Gastrocnemius medialis (tissue), 4 donors: ENCODE measurements around the gene ASAP2. TPM values are rescaled to one million over a fixed set of nuclear protein-coding genes. Genes with fewer than 3 reads are reported as not detected.
A peak's percentile ranks its signal among the peaks of the same experiment; 100 is the strongest.
"Not testable (repeated sequence)": the region's sequence is repeated elsewhere in the genome, so short reads cannot be mapped to it uniquely, and the experiment has no call there.

Experiments used
- ATAC-seq, 2 donors: fragments of 150-250 bp; one replicate each; pipeline ENCODE4 v1.9.1; 2016
- DNase-seq, 2 donors: peaks; one replicate each; pipeline ENCODE4 v3.0.0-alpha.2; 2019
- H3K27ac ChIP-seq, 4 donors: fragments of 200-600 bp; sonication (generic); 1 replicate in 1 of 4; 2 replicates in 3 of 4; pipeline ENCODE4 v1.5.1; 2016 to 2018; ENCODE audit warnings: mild to moderate bottlenecking in 2 of 4, moderate library complexity in 1 of 4
- H3K27me3 ChIP-seq, 3 donors: fragments of 200-600 bp; sonication (generic) in 2 of 3; 1 replicate in 1 of 3; 2 replicates in 2 of 3; pipeline versions ENCODE4 v1.5.1 to v1.6.0; 2016 to 2019; ENCODE audit warnings: mild to moderate bottlenecking in 1 of 3, moderate library complexity in 1 of 3
- H3K36me3 ChIP-seq, 2 donors: fragments of 200-600 bp; sonication (generic) in 1 of 2; one replicate each; pipeline ENCODE4 v1.5.1; 2017 to 2018
- H3K4me1 ChIP-seq, 2 donors: fragments of 200-600 bp; sonication (generic) in 1 of 2; one replicate each; pipeline ENCODE4 v1.5.1; 2016 to 2017; ENCODE audit warnings: mild to moderate bottlenecking in 2 of 2
- H3K4me3 ChIP-seq, 4 donors: fragments of 200-600 bp; sonication (generic) in 3 of 4; 1 replicate in 1 of 4; 2 replicates in 3 of 4; pipeline ENCODE4 v1.5.1; 2016 to 2019; ENCODE audit warnings: mild to moderate bottlenecking in 2 of 4
- H3K9me3 ChIP-seq, 3 donors: fragments of 200-600 bp; sonication (generic) in 2 of 3; 1 replicate in 1 of 3; 2 replicates in 2 of 3; pipeline ENCODE4 v1.5.1; 2016 to 2019
- POLR2A ChIP-seq, 2 donors: fragments of 450-650 bp; IDR thresholded peaks; one replicate each; pipeline ENCODE4 v1.6.1; 2017; ENCODE audit warnings: antibody characterized with exemption in 2 of 2, mild to moderate bottlenecking in 2 of 2, moderate library complexity in 2 of 2
- in situ Hi-C, 4 donors: fragments of 200-750 bp; cut with MboI; loops; one replicate each; pipeline versions ENCODE4 v1.15.0 to v1.8.0; 2017; ENCODE audit warnings: low sequenced_read_pairs in 4 of 4
- intact Hi-C: fragments of 100-400 bp; cut with DNase I; formaldehyde crosslinking; loops from one replicate; pipeline ENCODE4 v1.15.1; 2023; ENCODE audit warnings: low total_unique reads
- total RNA-seq, 4 donors: library from RNA; depleted of rRNA; stranded (reverse); fragments of >200 nt; gene quantifications; one replicate each; pipeline versions ENCODE4 v1.1.0 to v1.2.3, GENCODE V29; 2016
- TF ChIP-seq, protein P1 (sequence below), 5 experiments: fragments of 450-650 bp in 3 of 5; fragments of 200-600 bp in 2 of 5; sonication (generic) in 2 of 5; IDR thresholded peaks in 4 of 5; conservative IDR thresholded peaks in 1 of 5; 1 replicate in 4 of 5; 2 replicates in 1 of 5; pipeline ENCODE4 v1.5.1; 2016 to 2019; ENCODE audit warnings: antibody characterized with exemption in 5 of 5, mild to moderate bottlenecking in 3 of 5, moderate library complexity in 3 of 5

ASAP2 gene
- total RNA-seq, 4 donors from 2014 or later, result 1.9 to 4.0 (median 3.4) TPM

DNA sequence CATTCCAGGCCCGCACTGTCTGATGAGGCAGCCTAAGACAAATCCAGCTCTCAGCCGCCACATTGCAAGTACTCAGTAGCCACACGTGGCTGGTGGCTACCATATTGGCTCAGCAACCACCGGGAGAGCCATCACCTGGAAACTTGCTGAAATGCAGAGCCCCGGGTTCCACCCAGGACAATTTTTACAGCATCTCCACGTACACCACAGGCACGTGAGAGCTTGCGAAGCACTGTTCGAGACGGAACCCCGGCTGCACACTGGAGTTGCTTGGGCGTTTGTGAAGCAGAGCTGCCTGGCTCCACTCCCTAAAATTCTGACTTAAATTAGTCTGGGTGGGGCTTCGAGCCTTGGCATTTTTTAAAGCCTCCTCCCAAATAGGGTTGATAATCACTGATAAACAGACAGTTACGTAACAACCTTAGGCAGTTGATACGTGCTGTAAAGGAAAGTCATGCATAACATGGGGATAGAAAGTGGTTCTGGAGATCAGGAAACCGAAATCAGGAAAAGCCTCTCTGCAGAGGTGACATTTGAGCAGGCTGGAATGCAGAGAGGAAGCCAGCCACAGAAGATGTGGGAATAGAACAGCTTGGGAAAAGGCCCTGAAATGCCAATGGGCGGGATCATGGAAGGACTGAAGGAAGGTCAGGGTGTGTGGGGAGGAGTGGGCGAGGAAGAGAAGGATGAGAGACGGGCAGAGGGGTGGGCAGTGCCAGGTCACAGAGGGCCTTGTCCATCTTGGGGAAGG, 6.2 kb downstream of the ASAP2 start:
- Histone ChIP-seq H3K4me3 (no peak overlapping the region), H3K9me3 (no peaks in the 10 kb centered on the region), H3K36me3 (no peaks in the 10 kb centered on the region), H3K27me3 (peaks cover 0 to 5% (median 1%) of the 10 kb centered on the region in 3 donors), H3K4me1 (peaks cover 18 to 36% of the 10 kb centered on the region in 2 donors), H3K27ac (peak overlapping the region; percentile 38 to 71 (median 53))
- DNase-seq (no peak), ATAC-seq (peak in 1 of 2 donors; percentile 41)
- intact Hi-C loops, result no loop called here
- in situ Hi-C loops, result no loop called here
- TF ChIP-seq, protein P1, sequence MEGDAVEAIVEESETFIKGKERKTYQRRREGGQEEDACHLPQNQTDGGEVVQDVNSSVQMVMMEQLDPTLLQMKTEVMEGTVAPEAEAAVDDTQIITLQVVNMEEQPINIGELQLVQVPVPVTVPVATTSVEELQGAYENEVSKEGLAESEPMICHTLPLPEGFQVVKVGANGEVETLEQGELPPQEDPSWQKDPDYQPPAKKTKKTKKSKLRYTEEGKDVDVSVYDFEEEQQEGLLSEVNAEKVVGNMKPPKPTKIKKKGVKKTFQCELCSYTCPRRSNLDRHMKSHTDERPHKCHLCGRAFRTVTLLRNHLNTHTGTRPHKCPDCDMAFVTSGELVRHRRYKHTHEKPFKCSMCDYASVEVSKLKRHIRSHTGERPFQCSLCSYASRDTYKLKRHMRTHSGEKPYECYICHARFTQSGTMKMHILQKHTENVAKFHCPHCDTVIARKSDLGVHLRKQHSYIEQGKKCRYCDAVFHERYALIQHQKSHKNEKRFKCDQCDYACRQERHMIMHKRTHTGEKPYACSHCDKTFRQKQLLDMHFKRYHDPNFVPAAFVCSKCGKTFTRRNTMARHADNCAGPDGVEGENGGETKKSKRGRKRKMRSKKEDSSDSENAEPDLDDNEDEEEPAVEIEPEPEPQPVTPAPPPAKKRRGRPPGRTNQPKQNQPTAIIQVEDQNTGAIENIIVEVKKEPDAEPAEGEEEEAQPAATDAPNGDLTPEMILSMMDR (IDR thresholded peaks at IDR 0.05 in 4 of 5, conservative IDR thresholded peaks at IDR 0.05 in 1 of 5), result no peak
- TF ChIP-seq POLR2A (IDR thresholded peaks at IDR 0.05), result no peak

DNA sequence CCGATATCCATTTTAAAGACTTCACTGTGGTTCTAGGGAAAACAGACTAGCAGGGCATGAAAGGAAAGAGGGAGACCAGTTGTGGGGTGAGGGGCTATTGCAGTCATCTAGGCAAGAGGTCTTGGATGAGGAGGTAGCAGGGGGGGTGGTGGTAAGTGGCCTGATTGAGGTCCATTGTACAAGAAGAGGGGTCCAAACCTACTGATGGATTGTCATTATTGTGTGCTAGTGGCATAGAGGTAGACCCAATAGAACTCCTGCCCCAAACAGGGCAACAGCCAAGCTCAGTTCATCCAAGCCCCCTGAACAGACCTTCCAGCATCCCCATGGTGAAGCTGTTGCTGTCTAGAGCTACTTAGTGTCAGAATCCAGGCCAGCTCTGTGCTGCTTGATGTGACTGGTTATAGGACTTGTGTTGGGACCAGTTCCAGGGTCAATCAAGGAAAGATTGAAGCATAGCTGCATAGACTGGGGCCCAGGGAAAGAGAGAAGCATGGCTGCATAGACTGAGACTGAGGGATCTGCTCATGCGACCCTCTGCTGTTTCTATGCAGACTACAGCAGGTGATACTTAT, 7.0 kb downstream of the ASAP2 start:
- ATAC-seq (no peak), DNase-seq (no peak)
- H3K36me3 ChIP-seq, result no peaks in the 10 kb centered on the region
- in situ Hi-C loops, result no loop called here
- H3K4me1 ChIP-seq, result peaks cover 18 to 29% of the 10 kb centered on the region in 2 donors
- intact Hi-C loops, result no loop called here
- no peak for TF ChIP-seq POLR2A (IDR thresholded peaks at IDR 0.05)
- TF ChIP-seq, protein P1 (IDR thresholded peaks at IDR 0.05 in 4 of 5, conservative IDR thresholded peaks at IDR 0.05 in 1 of 5), result no peak
- H3K27me3 ChIP-seq, result peaks cover 0 to 4% (median 0%) of the 10 kb centered on the region in 3 donors
- H3K9me3 ChIP-seq, result no peaks in the 10 kb centered on the region
- no peak overlapping the region for H3K4me3 ChIP-seq
- peak overlapping the region in 3 of 4 donors; percentile 38 to 71 (median 66) for H3K27ac ChIP-seq

DNA sequence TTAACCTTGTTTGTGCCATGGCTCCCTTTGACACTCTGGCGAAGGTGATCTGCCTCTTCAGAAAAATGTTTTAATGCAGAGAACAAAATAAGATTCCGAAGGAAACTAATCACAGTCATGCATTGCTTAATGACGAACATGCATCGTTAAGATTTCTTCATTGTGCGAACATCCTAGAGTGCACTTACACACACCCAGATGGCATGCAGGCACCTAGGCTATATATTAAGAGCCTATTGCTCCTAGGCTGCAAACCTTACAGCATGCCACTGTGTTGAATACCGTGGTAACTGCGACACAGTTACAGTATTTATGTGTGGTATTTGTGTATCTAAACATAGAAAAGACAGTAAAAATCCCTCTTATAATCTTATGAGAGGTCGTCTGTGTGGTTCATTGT, 8.3 kb downstream of the ASAP2 start:
- Histone ChIP-seq H3K9me3 (no peaks in the 10 kb centered on the region), H3K36me3 (no peaks in the 10 kb centered on the region), H3K4me1 (peaks cover 24% of the 10 kb centered on the region in 2 donors), H3K27me3 (peaks cover 0 to 1% (median 0%) of the 10 kb centered on the region in 3 donors), H3K27ac (no peak overlapping the region), H3K4me3 (no peak overlapping the region)
- TF ChIP-seq POLR2A (IDR thresholded peaks at IDR 0.05), result no peak
- TF ChIP-seq, protein P1 (IDR thresholded peaks at IDR 0.05 in 4 of 5, conservative IDR thresholded peaks at IDR 0.05 in 1 of 5), result no peak
- ATAC-seq (no peak), DNase-seq (no peak)
- intact Hi-C loops, result no loop called here
- in situ Hi-C loops, result no loop called here

DNA sequence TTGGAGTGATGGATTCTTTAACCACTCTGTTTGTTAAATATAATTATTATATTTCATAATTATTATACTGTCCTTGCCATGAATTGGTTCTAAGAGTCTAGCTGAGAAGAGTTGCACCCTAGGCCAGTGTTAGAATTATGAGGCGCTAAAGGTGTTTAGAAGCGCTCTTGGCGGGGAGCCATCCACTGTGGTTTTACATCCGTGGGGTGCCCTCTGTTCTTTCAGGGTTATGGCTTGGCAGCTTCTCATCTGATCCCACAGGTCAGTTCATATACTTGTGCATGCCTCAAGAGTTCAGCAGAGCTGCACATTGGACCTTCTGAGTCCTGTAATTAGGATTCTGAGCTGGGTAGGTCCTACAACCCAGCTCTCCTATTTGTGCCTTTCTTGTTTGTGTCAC, 9.1 kb downstream of the ASAP2 start:
- Histone ChIP-seq H3K36me3 (no peaks in the 10 kb centered on the region), H3K4me1 (peaks cover 24% of the 10 kb centered on the region in 2 donors), H3K27ac (no peak overlapping the region), H3K9me3 (no peaks in the 10 kb centered on the region), H3K4me3 (no peak overlapping the region), H3K27me3 (no peaks in the 10 kb centered on the region)
- in situ Hi-C loops (no loop called here), intact Hi-C loops (no loop called here)
- no peak for DNase-seq
- ATAC-seq, result no peak
- TF ChIP-seq, protein P1 (IDR thresholded peaks at IDR 0.05 in 4 of 5, conservative IDR thresholded peaks at IDR 0.05 in 1 of 5), result no peak
- no peak for TF ChIP-seq POLR2A (IDR thresholded peaks at IDR 0.05)

DNA sequence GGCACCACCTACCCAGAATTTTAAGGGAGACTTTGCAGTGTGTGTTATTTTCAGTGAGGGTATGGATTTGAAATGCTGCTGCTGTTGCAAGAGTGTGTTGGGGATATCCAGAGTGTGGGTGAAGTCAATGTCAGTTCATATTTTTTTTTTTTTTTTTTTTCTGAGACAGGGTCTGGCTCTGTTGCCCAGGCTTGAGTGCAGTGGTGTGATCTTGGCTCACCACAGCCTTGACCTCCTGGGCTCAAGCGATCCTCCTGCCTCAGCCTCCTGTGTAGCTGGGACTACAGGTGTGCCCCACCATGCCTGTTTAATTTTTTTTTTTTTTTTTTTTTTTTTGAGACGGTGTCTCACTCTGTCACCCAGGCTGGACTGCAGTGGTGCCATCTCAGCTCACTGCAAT, 9.5 kb downstream of the ASAP2 start:
- peaks cover 21 to 24% of the 10 kb centered on the region in 2 donors for H3K4me1 ChIP-seq
- ATAC-seq, intact Hi-C loops: not testable (repeated sequence)

More for the DNA sequence above, 9.5 kb downstream of the ASAP2 start:
- H3K27ac ChIP-seq, H3K36me3 ChIP-seq, in situ Hi-C loops, H3K4me3 ChIP-seq, DNase-seq, H3K27me3 ChIP-seq, H3K9me3 ChIP-seq: not testable (repeated sequence)
